WTC11 (cell line): Measurements from ENCODE around the gene KRTAP5-3.

Experiments
- ATF6 ChIP-seq: sonication (generic); formaldehyde crosslinking; IDR thresholded peaks from 2 replicates; pipeline ENCODE4 v1.8.1; 2023; ENCODE audit warnings: mild to moderate bottlenecking, missing genetic modification reagents
- CDX4 ChIP-seq: fragments of 250-450 bp; sonication (Bioruptor Pico); IDR thresholded peaks from 2 replicates; pipeline ENCODE4 v1.9.0; 2021; ENCODE audit warnings: moderate library complexity, mild to moderate bottlenecking, inconsistent platforms, borderline replicate concordance
- CREM ChIP-seq: sonication (generic); formaldehyde crosslinking; IDR thresholded peaks from 2 replicates; pipeline ENCODE4 v1.8.1; 2022; ENCODE audit warnings: mild to moderate bottlenecking, missing genetic modification reagents, moderate library complexity
- CTCF ChIP-seq: fragments of 200-600 bp; IDR thresholded peaks from 2 replicates; pipeline ENCODE4 v1.8.0; 2022; ENCODE audit warnings: antibody characterized with exemption
- ETV6 ChIP-seq: sonication (generic); formaldehyde crosslinking; IDR thresholded peaks from 2 replicates; pipeline ENCODE4 v1.8.1; 2022; ENCODE audit warnings: mild to moderate bottlenecking, missing genetic modification reagents
- FOXJ3 ChIP-seq: sonication (generic); formaldehyde crosslinking; IDR thresholded peaks from 2 replicates; pipeline ENCODE4 v1.9.0; 2021; ENCODE audit warnings: missing genetic modification reagents, mild to moderate bottlenecking, borderline replicate concordance
- FOXP1 ChIP-seq: sonication (generic); formaldehyde crosslinking; IDR thresholded peaks from 2 replicates; pipeline ENCODE4 v1.8.0; 2022; ENCODE audit warnings: missing genetic modification reagents, mild to moderate bottlenecking, moderate library complexity, borderline replicate concordance
- TP53 ChIP-seq: sonication (generic); formaldehyde crosslinking; IDR thresholded peaks from 2 replicates; pipeline ENCODE4 v1.8.1; 2023; ENCODE audit warnings: mild to moderate bottlenecking, missing genetic modification reagents
- USF2 ChIP-seq: sonication (generic); formaldehyde crosslinking; IDR thresholded peaks from 2 replicates; pipeline ENCODE4 v1.8.1; 2023; ENCODE audit warnings: mild to moderate bottlenecking, missing genetic modification reagents, moderate library complexity
- TF ChIP-seq, protein P1 (sequence below): sonication (generic); formaldehyde crosslinking; IDR thresholded peaks from 2 replicates; pipeline ENCODE4 v1.8.0; 2022; ENCODE audit warnings: mild to moderate bottlenecking, missing genetic modification reagents

GRCh38 chr11:1650034-1650917, 42.0 kb upstream of the KRTAP5-3 start:
- no peak for TF ChIP-seq CTCF
- no peak for TF ChIP-seq TP53
- TF ChIP-seq, protein P1, sequence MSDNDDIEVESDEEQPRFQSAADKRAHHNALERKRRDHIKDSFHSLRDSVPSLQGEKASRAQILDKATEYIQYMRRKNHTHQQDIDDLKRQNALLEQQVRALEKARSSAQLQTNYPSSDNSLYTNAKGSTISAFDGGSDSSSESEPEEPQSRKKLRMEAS (CRISPR knock-in tag) = no peak
- TF ChIP-seq FOXJ3 (CRISPR knock-in tag) = no peak
- TF ChIP-seq ATF6 (CRISPR knock-in tag) = no peak
- no peak for TF ChIP-seq CDX4 (CRISPR knock-in tag)
- TF ChIP-seq FOXP1 (CRISPR knock-in tag) = no peak
- TF ChIP-seq CREM (CRISPR knock-in tag) = no peak
- no peak for TF ChIP-seq ETV6 (CRISPR knock-in tag)
- no peak for TF ChIP-seq USF2 (CRISPR knock-in tag)
